ENCODE measurements around the gene SMIM7. TPM values are rescaled to one million over a fixed set of nuclear protein-coding genes. Genes with fewer than 3 reads are reported as not detected.
"Not testable (repeated sequence)": the region's sequence is repeated elsewhere in the genome, so short reads cannot be mapped to it uniquely, and the experiment has no call there.

Gene SMIM7
- polyA plus RNA-seq (2012; ENCODE audit: insufficient read depth, insufficient read length): 80.6 TPM

DNA sequence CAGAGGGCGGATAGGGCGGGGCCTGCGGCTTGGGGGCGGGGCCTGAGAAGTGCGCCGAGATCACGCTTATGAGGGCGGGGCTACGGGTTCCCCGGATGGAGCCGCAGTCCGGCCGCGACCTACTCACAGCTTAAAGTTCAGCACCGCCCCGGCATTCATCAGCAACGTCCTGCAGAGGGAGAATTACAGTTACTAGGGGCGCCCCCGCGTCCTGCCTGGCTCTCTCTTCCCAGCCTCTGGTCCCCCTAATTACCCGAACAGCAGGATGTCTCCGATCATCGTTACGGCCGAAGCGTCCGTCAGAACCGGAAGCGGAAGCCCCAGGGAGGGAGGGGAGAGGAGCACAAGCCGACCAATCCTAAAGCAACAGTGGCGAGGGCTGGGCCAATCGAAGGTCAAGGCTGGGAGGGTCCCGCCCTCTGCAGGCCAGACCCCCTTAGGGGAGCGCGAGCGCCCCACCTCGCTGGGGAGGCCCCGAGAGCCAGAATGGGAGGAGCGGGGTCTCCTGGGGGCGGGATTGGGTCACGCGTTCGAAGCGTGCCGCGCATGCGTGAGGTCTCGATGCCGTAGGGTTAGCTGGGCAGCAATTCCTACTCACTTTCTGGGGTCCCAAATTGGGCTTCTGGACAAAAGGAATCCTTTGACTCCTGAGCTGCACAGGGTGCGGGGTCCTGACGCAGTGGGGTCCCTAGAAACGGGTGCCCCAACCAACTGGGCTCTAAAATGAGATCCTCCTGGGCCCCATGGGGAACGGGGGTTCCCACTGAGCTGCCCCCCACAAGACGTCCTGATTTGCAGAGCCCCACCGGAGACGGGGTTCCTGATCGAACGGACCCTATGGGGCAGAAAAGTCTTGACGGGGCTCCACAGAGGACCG, at the start of gene SMIM7:
SMIM7 (minus strand) TSS at position 313 of the 877 bp plus-strand sequence; CDS start at position 279, 34 bp downstream.
- peak; percentile 99 for DNase-seq (ENCODE audit: low read depth, low spot score)
- peak within 1 kb of the TSS; percentile 85 for H3K4me3 ChIP-seq (ENCODE audit: low read length)

- DNase-seq (ENCODE audit: low read depth, low spot score): no peak
- H3K4me3 ChIP-seq (ENCODE audit: low read length): no peak overlapping the region
These were observed 43.7 kb upstream of the SMIM7 start for GRCh38 chr19:16703677-16704076.

- no peak for DNase-seq (ENCODE audit: low read depth, low spot score)
- H3K4me3 ChIP-seq (ENCODE audit: low read length): no peak overlapping the region
These were observed 42.2 kb upstream of the SMIM7 start for GRCh38 chr19:16702123-16702522.

DNA sequence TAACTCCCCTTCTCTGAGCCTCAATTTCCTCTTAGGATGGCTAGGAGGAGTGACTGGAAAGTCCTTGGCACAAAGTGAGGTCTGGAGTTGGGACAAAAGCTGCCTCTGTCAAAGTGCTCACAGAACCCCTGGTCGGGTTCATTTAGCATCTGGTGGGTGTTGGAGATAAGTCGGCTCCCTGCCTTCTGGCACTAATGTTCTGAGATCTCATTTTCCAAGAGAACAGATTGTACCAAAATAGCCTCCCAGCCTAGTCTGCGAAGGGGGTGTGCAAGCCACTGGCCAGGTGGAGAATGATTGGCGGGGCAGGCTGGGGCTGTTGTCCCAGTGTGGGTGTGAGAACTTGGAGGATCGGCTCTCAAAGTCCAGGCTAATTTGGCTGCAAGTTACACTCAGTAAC, 39.0 kb upstream of the SMIM7 start:
- no peak for DNase-seq (ENCODE audit: low read depth, low spot score)
- no peak overlapping the region for H3K4me3 ChIP-seq (ENCODE audit: low read length)

GRCh38 chr19:16688084-16688483, 28.1 kb upstream of the SMIM7 start:
- no peak overlapping the region for H3K4me3 ChIP-seq (ENCODE audit: low read length)
- DNase-seq (ENCODE audit: low read depth, low spot score): no peak

- DNase-seq (ENCODE audit: low read depth, low spot score): no peak
- H3K4me3 ChIP-seq (ENCODE audit: low read length): no peak overlapping the region
These were observed 24.3 kb upstream of the SMIM7 start for GRCh38 chr19:16684216-16684615.

DNA sequence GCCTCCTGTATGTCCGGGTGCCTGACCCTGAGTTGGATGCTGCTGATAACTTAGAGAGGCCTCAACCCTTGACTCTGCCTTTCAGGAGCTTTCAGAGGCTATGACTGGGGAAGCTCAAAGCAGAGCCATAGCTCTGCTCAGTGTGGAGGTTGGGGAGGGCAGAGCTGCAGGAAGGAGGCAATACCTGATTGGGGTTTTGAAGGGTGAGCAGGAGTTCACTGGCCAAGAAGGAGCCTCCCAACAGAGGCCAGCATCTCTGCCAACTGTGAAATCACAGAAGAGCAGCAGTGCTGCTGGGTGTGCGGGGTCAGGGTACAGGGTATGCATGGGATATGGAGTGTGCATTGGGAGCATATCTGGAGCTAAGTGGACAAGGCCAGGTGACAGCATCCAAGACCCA, 22.6 kb upstream of the SMIM7 start:
- no peak for DNase-seq (ENCODE audit: low read depth, low spot score)
- H3K4me3 ChIP-seq (ENCODE audit: low read length): no peak overlapping the region

DNA sequence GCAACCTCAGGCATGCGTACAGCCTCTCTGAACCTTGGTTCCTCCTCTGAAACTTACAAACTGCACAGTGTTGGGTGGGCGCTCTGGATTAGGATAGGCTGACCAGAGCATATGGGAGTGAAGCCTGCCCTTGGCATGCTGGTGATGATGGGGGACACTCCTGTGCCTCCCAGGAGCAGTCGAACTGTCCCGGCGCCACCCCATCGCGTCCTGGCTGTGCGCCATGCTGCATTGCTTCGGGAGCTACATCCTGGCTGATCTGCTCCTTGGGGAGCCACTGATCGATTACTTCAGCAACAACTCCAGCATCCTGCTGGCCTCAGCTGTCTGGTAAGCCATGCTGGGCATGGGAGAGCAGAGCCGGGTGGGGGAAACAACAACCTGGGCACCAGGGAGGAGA, 19.9 kb upstream of the SMIM7 start:
- no peak overlapping the region for H3K4me3 ChIP-seq (ENCODE audit: low read length)
- no peak for DNase-seq (ENCODE audit: low read depth, low spot score)

DNA sequence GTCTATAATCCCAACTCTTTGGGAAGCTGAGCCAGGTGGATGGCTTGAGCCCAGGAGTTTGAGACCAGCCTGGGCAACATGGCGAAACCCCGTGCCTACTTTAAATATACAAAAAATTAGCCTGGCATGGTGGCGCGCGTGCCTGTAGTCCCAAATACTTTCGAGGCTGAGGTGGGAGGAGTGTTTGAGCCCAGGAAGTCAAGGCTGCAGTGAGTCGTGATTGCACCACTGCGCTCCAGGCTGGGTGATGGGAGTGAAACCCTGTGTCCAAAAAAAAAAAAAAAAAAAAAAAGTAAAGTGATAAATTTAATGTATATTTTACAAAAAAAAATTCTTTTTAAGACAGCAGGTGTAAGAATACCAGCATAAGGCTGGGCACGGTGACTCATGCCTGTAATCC, 18.6 kb upstream of the SMIM7 start:
- H3K4me3 ChIP-seq (ENCODE audit: low read length): no peak overlapping the region

GRCh38 chr19:16677055-16677454, 17.1 kb upstream of the SMIM7 start:
- no peak for DNase-seq (ENCODE audit: low read depth, low spot score)
- H3K4me3 ChIP-seq (ENCODE audit: low read length): no peak overlapping the region

More for the DNA sequence above, 18.6 kb upstream of the SMIM7 start:
- DNase-seq (ENCODE audit: low read depth, low spot score): no peak

DNA sequence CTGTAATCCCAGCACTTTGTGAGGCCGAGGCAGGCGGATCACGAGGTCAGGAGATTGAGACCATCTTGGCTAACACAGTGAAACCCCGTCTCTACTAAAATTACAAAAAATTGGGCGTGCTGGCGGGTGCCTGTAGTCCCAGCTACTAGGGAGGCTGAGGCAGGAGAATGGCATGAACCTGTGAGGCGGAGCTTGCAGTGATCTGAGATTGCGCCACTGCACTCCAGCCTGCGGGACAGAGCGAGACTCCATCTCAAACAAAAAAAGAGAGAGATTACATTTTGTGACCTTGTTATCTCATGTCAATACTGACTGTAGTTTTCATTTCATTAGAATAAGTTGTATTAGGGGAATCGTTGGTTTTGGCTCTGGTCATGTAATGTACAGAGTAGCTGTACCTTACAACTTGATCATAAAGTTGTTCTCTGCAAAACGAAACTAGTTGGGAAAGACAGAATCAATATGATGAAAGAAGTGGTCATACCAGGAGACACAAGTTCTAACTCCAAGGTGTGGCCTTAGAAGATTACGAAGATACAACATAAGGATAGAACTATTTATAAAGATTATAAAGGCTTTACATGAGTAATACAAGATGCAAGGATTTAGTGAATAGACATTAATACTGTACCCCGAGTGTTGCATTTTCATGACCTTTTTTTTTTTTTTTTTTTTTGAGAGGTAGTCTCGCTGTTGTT, 16.3 kb upstream of the SMIM7 start:
- H3K4me3 ChIP-seq (ENCODE audit: low read length): no peak overlapping the region
- DNase-seq (ENCODE audit: low read depth, low spot score): no peak

DNA sequence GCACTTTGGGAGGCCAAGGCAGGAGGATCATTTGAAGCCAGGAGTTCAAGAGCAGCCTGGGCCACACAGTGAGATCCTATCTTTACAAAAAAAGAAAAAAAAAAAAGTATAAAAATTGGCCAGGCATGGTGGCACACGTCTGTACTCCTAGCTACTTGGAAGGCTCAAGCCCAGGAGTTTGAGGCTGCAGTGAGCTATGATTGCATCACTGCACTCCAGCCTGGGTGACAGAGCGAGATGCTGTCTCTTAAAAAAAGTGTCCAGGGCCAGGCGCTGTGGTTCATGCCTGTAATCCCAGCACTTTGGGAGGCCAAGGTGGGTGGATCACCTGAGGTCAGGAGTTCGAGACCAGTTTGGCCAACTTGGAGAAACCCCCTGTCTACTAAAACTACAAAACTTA, 13.9 kb upstream of the SMIM7 start:
- DNase-seq (ENCODE audit: low read depth, low spot score); H3K4me3 ChIP-seq (ENCODE audit: low read length): not testable (repeated sequence)

DNA sequence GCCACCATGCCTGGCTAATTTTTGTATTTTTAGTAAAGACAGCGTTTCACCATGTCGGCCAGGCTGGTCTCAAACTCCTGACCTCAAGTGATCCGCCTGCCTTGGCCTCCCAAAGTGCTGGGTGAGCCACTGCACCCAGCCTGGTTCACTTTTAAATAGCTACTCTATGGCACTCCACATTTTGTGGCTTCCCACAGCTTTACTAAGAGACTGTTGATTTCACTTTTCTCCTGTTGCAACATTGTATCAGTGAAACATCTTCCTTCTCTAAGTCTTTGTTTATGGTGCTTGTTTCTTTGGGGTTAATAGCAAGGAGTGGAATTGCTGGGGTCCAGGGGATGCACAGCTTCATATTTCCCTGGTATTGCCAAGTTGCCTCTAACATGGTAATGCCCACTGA, 13.3 kb upstream of the SMIM7 start:
- no peak for DNase-seq (ENCODE audit: low read depth, low spot score)
- no peak overlapping the region for H3K4me3 ChIP-seq (ENCODE audit: low read length)

GRCh38 chr19:16671652-16672274, 11.8 kb upstream of the SMIM7 start:
- no peak overlapping the region for H3K4me3 ChIP-seq (ENCODE audit: low read length)
- no peak for DNase-seq (ENCODE audit: low read depth, low spot score)

DNA sequence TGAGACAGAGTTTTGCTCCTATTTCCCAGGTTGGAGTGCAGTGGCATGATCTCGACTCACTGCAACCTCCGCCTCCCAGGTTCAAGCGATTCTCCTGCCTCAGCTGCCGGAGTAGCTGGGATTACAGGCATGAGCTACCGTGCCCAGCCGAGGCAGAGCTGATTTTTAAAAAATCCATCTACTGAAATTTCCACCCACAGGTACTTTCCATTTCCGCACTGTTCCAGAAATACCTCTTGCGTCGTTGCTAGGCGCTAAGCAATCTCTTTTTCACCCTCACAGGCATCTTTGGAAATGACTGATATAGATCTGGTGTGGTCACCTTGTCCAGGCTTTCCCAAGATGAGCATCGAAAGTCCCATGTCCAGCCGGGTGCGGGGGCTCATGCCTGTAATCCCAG, 10.3 kb upstream of the SMIM7 start:
- no peak for DNase-seq (ENCODE audit: low read depth, low spot score)

GRCh38 chr19:16668702-16669101, 8.8 kb upstream of the SMIM7 start:
- not testable (repeated sequence) for DNase-seq (ENCODE audit: low read depth, low spot score); H3K4me3 ChIP-seq (ENCODE audit: low read length)

More for the DNA sequence above, 10.3 kb upstream of the SMIM7 start:
- no peak overlapping the region for H3K4me3 ChIP-seq (ENCODE audit: low read length)

- no peak for DNase-seq (ENCODE audit: low read depth, low spot score)
- H3K4me3 ChIP-seq (ENCODE audit: low read length): no peak overlapping the region
These were observed 8.2 kb upstream of the SMIM7 start for GRCh38 chr19:16668176-16668575.

GRCh38 chr19:16661480-16662034, 1.6 kb upstream of the SMIM7 start:
- no peak for DNase-seq (ENCODE audit: low read depth, low spot score)

GRCh38 chr19:16660763-16661479, 977 bp upstream of the SMIM7 start, which contains the start of gene TMEM38A:
Gene TMEM38A (plus strand): TSS chr19:16661139. CDS start chr19:16661218, 79 bp downstream.
- DNase-seq (ENCODE audit: low read depth, low spot score): no peak

More at GRCh38 chr19:16661480-16662034, 1.6 kb upstream of the SMIM7 start:
- peak overlapping the region; percentile 85 for H3K4me3 ChIP-seq (ENCODE audit: low read length)

More at GRCh38 chr19:16660763-16661479, 977 bp upstream of the SMIM7 start, which contains the start of gene TMEM38A:
- H3K4me3 ChIP-seq (ENCODE audit: low read length): peak within 1 kb of the TSS; percentile 85

All from Jurkat, Clone E6-1 (cell line).